ENCODE data around the gene HMGN3.
"Not testable (repeated sequence)": the region's sequence is repeated elsewhere in the genome, so short reads cannot be mapped to it uniquely, and the experiment has no call there.

HMGN3 gene

DNA sequence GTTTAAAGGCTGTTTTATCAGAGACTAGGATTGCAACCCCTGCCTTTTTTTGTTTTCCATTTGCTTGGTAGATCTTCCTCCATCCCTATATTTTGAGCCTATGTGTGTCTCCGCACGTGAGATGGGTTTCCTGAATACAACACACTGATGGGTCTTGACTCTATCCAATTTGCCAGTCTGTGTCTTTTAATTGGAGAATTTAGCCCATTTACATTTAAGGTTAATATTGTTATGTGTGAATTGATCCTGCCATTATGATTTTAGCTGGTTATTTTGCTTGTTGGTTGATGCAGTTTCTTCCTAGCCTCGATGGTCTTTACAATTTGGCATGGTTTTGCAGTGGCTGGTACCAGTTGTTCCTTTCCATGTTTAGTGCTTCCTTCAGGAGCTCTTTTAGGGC lies 20.6 kb upstream of the HMGN3 start:
- not testable (repeated sequence) for H3K36me3 ChIP-seq (ENCODE audit: control insufficient read depth in 1 of 2, insufficient read depth in 2 of 2, low read length in 2 of 2); H3K27me3 ChIP-seq (ENCODE audit: low read depth, low read length); H3K9me3 ChIP-seq (ENCODE audit: control insufficient read depth in 1 of 2, low read length in 2 of 2); H3K27ac ChIP-seq (ENCODE audit: low read length); H3K4me1 ChIP-seq (ENCODE audit: control insufficient read depth in 1 of 2, insufficient read depth in 2 of 2, low read length in 2 of 2); H3K4me3 ChIP-seq (ENCODE audit: low read depth in 1 of 2, low read length in 2 of 2)

GRCh38 chr6:79250559-79250958 lies 16.1 kb upstream of the HMGN3 start:
- H3K27me3 ChIP-seq (ENCODE audit: low read depth, low read length), result no peaks in the 10 kb centered on the region
- no peak overlapping the region for H3K27ac ChIP-seq (ENCODE audit: low read length)
- no peak overlapping the region for H3K4me3 ChIP-seq (ENCODE audit: low read depth in 1 of 2, low read length in 2 of 2)
- H3K36me3 ChIP-seq (ENCODE audit: control insufficient read depth in 1 of 2, insufficient read depth in 2 of 2, low read length in 2 of 2), result no peaks in the 10 kb centered on the region
- no peaks in the 10 kb centered on the region for H3K9me3 ChIP-seq (ENCODE audit: control insufficient read depth in 1 of 2, low read length in 2 of 2)
- H3K4me1 ChIP-seq (ENCODE audit: control insufficient read depth in 1 of 2, insufficient read depth in 2 of 2, low read length in 2 of 2), result no peaks in the 10 kb centered on the region

GRCh38 chr6:79250107-79250514 lies 15.6 kb upstream of the HMGN3 start:
- Histone ChIP-seq H3K27me3 (ENCODE audit: low read depth, low read length) (no peaks in the 10 kb centered on the region), H3K36me3 (ENCODE audit: control insufficient read depth in 1 of 2, insufficient read depth in 2 of 2, low read length in 2 of 2) (no peaks in the 10 kb centered on the region), H3K27ac (ENCODE audit: low read length) (no peak overlapping the region), H3K4me1 (ENCODE audit: control insufficient read depth in 1 of 2, insufficient read depth in 2 of 2, low read length in 2 of 2) (no peaks in the 10 kb centered on the region), H3K9me3 (ENCODE audit: control insufficient read depth in 1 of 2, low read length in 2 of 2) (no peaks in the 10 kb centered on the region), H3K4me3 (ENCODE audit: low read depth in 1 of 2, low read length in 2 of 2) (no peak overlapping the region)

DNA sequence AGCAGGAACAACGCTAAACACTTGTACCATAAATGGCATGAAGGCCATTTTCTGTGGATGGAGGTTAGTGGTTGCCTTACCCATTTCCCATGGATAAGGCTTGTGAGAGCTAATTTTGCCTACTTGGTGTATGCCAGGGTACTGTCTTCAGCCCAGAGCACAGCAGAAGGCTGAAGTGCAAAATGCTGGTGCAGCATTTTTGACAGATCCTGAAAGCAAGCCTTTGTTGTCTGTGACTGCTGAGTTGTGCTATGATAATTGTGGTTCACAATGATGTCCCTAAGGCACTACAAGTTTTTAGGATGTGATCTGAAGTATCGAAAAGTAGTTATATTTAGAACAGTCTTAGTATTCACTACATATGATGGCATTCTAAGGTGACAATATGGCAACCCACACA lies 14.7 kb upstream of the HMGN3 start:
- H3K4me3 ChIP-seq (ENCODE audit: low read depth in 1 of 2, low read length in 2 of 2), result no peak overlapping the region
- no peaks in the 10 kb centered on the region for H3K36me3 ChIP-seq (ENCODE audit: control insufficient read depth in 1 of 2, insufficient read depth in 2 of 2, low read length in 2 of 2)
- H3K27me3 ChIP-seq (ENCODE audit: low read depth, low read length), result no peaks in the 10 kb centered on the region
- H3K27ac ChIP-seq (ENCODE audit: low read length), result no peak overlapping the region
- no peaks in the 10 kb centered on the region for H3K9me3 ChIP-seq (ENCODE audit: control insufficient read depth in 1 of 2, low read length in 2 of 2)
- H3K4me1 ChIP-seq (ENCODE audit: control insufficient read depth in 1 of 2, insufficient read depth in 2 of 2, low read length in 2 of 2), result no peaks in the 10 kb centered on the region

GRCh38 chr6:79246891-79247290 lies 12.4 kb upstream of the HMGN3 start:
- Histone ChIP-seq H3K9me3 (ENCODE audit: control insufficient read depth in 1 of 2, low read length in 2 of 2) (no peaks in the 10 kb centered on the region), H3K36me3 (ENCODE audit: control insufficient read depth in 1 of 2, insufficient read depth in 2 of 2, low read length in 2 of 2) (no peaks in the 10 kb centered on the region), H3K27ac (ENCODE audit: low read length) (no peak overlapping the region), H3K4me3 (ENCODE audit: low read depth in 1 of 2, low read length in 2 of 2) (no peak overlapping the region), H3K4me1 (ENCODE audit: control insufficient read depth in 1 of 2, insufficient read depth in 2 of 2, low read length in 2 of 2) (no peaks in the 10 kb centered on the region), H3K27me3 (ENCODE audit: low read depth, low read length) (no peaks in the 10 kb centered on the region)

GRCh38 chr6:79241228-79241627 lies 6.7 kb upstream of the HMGN3 start:
- no peaks in the 10 kb centered on the region for H3K36me3 ChIP-seq (ENCODE audit: control insufficient read depth in 1 of 2, insufficient read depth in 2 of 2, low read length in 2 of 2)
- H3K4me3 ChIP-seq (ENCODE audit: low read depth in 1 of 2, low read length in 2 of 2), result no peak overlapping the region
- H3K27ac ChIP-seq (ENCODE audit: low read length), result no peak overlapping the region
- no peaks in the 10 kb centered on the region for H3K4me1 ChIP-seq (ENCODE audit: control insufficient read depth in 1 of 2, insufficient read depth in 2 of 2, low read length in 2 of 2)
- no peaks in the 10 kb centered on the region for H3K27me3 ChIP-seq (ENCODE audit: low read depth, low read length)
- no peaks in the 10 kb centered on the region for H3K9me3 ChIP-seq (ENCODE audit: control insufficient read depth in 1 of 2, low read length in 2 of 2)

GRCh38 chr6:79240509-79240908 lies 6.0 kb upstream of the HMGN3 start:
- no peaks in the 10 kb centered on the region for H3K27me3 ChIP-seq (ENCODE audit: low read depth, low read length)
- no peak overlapping the region for H3K27ac ChIP-seq (ENCODE audit: low read length)
- H3K9me3 ChIP-seq (ENCODE audit: control insufficient read depth in 1 of 2, low read length in 2 of 2), result no peaks in the 10 kb centered on the region
- no peaks in the 10 kb centered on the region for H3K4me1 ChIP-seq (ENCODE audit: control insufficient read depth in 1 of 2, insufficient read depth in 2 of 2, low read length in 2 of 2)
- H3K4me3 ChIP-seq (ENCODE audit: low read depth in 1 of 2, low read length in 2 of 2), result no peak overlapping the region
- H3K36me3 ChIP-seq (ENCODE audit: control insufficient read depth in 1 of 2, insufficient read depth in 2 of 2, low read length in 2 of 2), result no peaks in the 10 kb centered on the region

DNA sequence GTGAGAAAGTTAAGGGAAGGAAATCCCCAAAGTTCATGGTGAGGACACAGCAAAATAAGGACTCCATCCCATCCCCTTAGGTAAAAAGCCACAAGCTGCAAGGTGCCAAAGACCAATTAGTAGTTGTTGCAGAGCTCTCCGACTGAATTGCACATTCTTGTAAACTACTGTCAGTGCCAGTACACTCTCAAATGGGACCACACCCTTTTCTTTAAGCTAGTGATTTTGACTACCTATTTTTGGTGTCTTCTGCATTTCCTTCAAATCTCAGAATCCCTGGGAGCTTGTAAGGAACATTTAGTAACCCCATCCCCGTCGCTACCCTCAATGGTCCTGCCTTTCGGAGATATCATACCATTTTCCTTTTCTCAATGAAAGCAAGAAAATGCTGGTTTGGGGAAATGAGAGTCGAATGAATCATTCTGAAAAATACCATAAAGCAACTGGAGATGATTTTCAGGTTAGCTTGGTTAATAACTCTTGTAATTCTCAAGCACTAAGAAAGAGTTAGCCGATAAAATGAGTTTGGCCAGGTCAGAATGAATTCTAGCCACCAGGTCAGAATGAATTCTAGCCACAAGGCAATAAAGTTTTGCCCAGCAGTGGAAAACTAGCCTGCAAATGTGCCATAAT lies 5.2 kb upstream of the HMGN3 start:
- Histone ChIP-seq H3K27me3 (ENCODE audit: low read depth, low read length) (no peaks in the 10 kb centered on the region), H3K9me3 (ENCODE audit: control insufficient read depth in 1 of 2, low read length in 2 of 2) (no peaks in the 10 kb centered on the region), H3K4me3 (ENCODE audit: low read depth in 1 of 2, low read length in 2 of 2) (no peak overlapping the region), H3K4me1 (ENCODE audit: control insufficient read depth in 1 of 2, insufficient read depth in 2 of 2, low read length in 2 of 2) (no peaks in the 10 kb centered on the region), H3K36me3 (ENCODE audit: control insufficient read depth in 1 of 2, insufficient read depth in 2 of 2, low read length in 2 of 2) (no peaks in the 10 kb centered on the region), H3K27ac (ENCODE audit: low read length) (no peak overlapping the region)

DNA sequence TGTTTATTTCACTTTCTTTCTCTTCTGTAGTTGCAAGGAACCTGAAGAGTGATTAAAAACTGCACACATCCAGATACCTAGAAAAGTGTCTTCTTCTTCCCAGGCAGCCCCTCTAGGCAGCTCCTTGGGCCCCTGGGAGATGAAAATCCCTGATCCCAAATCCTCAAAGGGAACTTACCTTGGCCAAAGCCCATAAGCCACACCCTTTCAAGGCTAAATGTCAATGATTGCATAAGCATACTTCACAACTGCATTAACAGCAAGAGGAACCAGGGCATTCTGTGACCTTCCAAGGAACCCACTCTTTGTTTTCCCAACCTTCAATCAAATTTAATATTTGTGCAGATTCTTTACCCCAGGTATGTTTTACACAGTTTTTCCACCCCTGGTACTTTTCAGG lies 4.4 kb upstream of the HMGN3 start:
- H3K4me1 ChIP-seq (ENCODE audit: control insufficient read depth in 1 of 2, insufficient read depth in 2 of 2, low read length in 2 of 2), result no peaks in the 10 kb centered on the region
- no peaks in the 10 kb centered on the region for H3K9me3 ChIP-seq (ENCODE audit: control insufficient read depth in 1 of 2, low read length in 2 of 2)
- H3K4me3 ChIP-seq (ENCODE audit: low read depth in 1 of 2, low read length in 2 of 2), result no peak overlapping the region
- H3K27me3 ChIP-seq (ENCODE audit: low read depth, low read length), result no peaks in the 10 kb centered on the region
- H3K27ac ChIP-seq (ENCODE audit: low read length), result no peak overlapping the region
- H3K36me3 ChIP-seq (ENCODE audit: control insufficient read depth in 1 of 2, insufficient read depth in 2 of 2, low read length in 2 of 2), result no peaks in the 10 kb centered on the region

DNA sequence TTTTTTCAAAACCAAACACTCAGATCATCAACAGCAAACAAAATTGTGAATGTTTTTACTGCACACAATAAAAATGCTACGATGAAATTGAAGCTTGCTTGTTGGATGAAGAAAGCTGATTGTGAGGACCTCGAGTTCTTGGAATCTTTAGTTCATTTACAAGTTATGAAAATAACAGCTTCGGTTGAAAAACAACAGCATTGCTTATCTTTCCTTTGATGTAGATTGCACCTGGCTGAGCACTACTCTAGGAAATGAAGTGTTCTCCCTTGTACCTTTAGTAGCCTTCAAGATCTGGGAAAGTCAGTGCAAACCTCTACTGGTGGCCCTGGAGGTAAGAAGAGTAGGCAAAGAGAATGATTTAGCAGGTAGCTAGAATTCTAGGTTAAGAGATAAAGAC lies 2.2 kb upstream of the HMGN3 start:
- no peaks in the 10 kb centered on the region for H3K27me3 ChIP-seq (ENCODE audit: low read depth, low read length)
- no peaks in the 10 kb centered on the region for H3K9me3 ChIP-seq (ENCODE audit: control insufficient read depth in 1 of 2, low read length in 2 of 2)
- H3K27ac ChIP-seq (ENCODE audit: low read length), result no peak overlapping the region

GRCh38 chr6:79233611-79234149 lies 802 bp downstream of the HMGN3 start:
- H3K9me3 ChIP-seq (ENCODE audit: control insufficient read depth in 1 of 2, low read length in 2 of 2), result no peaks in the 10 kb centered on the region
- H3K27me3 ChIP-seq (ENCODE audit: low read depth, low read length), result no peaks in the 10 kb centered on the region
- peak overlapping the region; percentile 97 for H3K27ac ChIP-seq (ENCODE audit: low read length)
- peaks cover 0 to 15% of the 10 kb centered on the region in 2 donors for H3K4me1 ChIP-seq (ENCODE audit: control insufficient read depth in 1 of 2, insufficient read depth in 2 of 2, low read length in 2 of 2)
- no peaks in the 10 kb centered on the region for H3K36me3 ChIP-seq (ENCODE audit: control insufficient read depth in 1 of 2, insufficient read depth in 2 of 2, low read length in 2 of 2)
- H3K4me3 ChIP-seq (ENCODE audit: low read depth in 1 of 2, low read length in 2 of 2), result peak overlapping the region; percentile 92 to 100

More for the DNA sequence above, 2.2 kb upstream of the HMGN3 start:
- peaks cover 0 to 15% of the 10 kb centered on the region in 2 donors for H3K4me1 ChIP-seq (ENCODE audit: control insufficient read depth in 1 of 2, insufficient read depth in 2 of 2, low read length in 2 of 2)
- no peak overlapping the region for H3K4me3 ChIP-seq (ENCODE audit: low read depth in 1 of 2, low read length in 2 of 2)
- no peaks in the 10 kb centered on the region for H3K36me3 ChIP-seq (ENCODE audit: control insufficient read depth in 1 of 2, insufficient read depth in 2 of 2, low read length in 2 of 2)
